ENCODE measurements around the gene FOXRED1. TPM values are rescaled to one million over a fixed set of nuclear protein-coding genes. Genes with fewer than 3 reads are reported as not detected.

FOXRED1 gene
- total and polyA plus RNA-seq, 7 experiments from 2014 or later: 20.4 to 42.7 (median 34.3) TPM

- H3K27me3 Mint-ChIP-seq: no peaks in the 10 kb centered on the region
- peaks cover 16 to 28% of the 10 kb centered on the region in 2 donors for H3K4me1 ChIP-seq (ENCODE audit: control insufficient read depth in 2 of 2, insufficient read depth in 2 of 2, low read length in 2 of 2)
- DNase-seq: peak in 1 of 9 donors; percentile 33
- H3K9me3 ChIP-seq (ENCODE audit: control insufficient read depth in 2 of 3, low read length in 3 of 3): no peaks in the 10 kb centered on the region
- peak overlapping the region; percentile 40 for H3K27ac ChIP-seq (ENCODE audit: low read depth, low read length)
- CTCF ChIA-PET: interaction anchor here (2.4 kb wide), 1 partner anchor 12 kb away, joined by 9 read pairs; the partner anchor contains the start of genes FOXRED1 and SRPRA
- H3K36me3 ChIP-seq (ENCODE audit: control insufficient read depth in 2 of 3, insufficient read depth in 3 of 3, low read length in 3 of 3): peaks cover 0 to 12% (median 0%) of the 10 kb centered on the region in 3 experiments
- H3K36me3 Mint-ChIP-seq: peaks cover 0 to 23% (median 10%) of the 10 kb centered on the region in 5 donors
- H3K4me3 ChIP-seq (ENCODE audit: low read length): no peak overlapping the region
- no peaks in the 10 kb centered on the region for H3K27me3 ChIP-seq (ENCODE audit: control insufficient read depth in 2 of 2, insufficient read depth in 2 of 2, low read length in 2 of 2)
- peak overlapping the region in 9 of 10 donors; percentile 13 to 99 (median 44) for H3K4me3 Mint-ChIP-seq
- POLR2A ChIA-PET: interaction anchor here (1.5 to 5.7 kb wide), 3 partner anchors 10 to 69 kb away, joined by 3 to 122 read pairs (median 29); partner anchors contain the start of genes DCPS, FAM118B, FOXRED1 and SRPRA
- H3K4me1 Mint-ChIP-seq: peaks cover 34 to 60% (median 53%) of the 10 kb centered on the region in 7 donors
- intact Hi-C loops (cut with micrococcal nuclease): loop anchor here (5.0 kb wide), 4 partner anchors 218 to 1328 kb away; partner anchors contain the start of genes CDON (in 2 of the 2), CCDC15 (in 1 of the 2), DDX25 (in 1 of the 2) and PUS3 (in 1 of the 2)
- H3K27ac Mint-ChIP-seq: peak overlapping the region; percentile 77 to 99 (median 94)
- no peak for ATAC-seq
- H3K9me3 Mint-ChIP-seq: no peaks in the 10 kb centered on the region
Measured at GRCh38 chr11:126280595-126280994, 11.6 kb downstream of the FOXRED1 start.

GRCh38 chr11:126281245-126281644 is 12.3 kb downstream of the FOXRED1 start:
- intact Hi-C loops (cut with micrococcal nuclease): loop anchor here (5.0 kb wide), 4 partner anchors 219 to 1329 kb away; partner anchors contain the start of genes CDON (in 2 of the 2), CCDC15 (in 1 of the 2), DDX25 (in 1 of the 2) and PUS3 (in 1 of the 2)
- Histone ChIP-seq H3K27ac (ENCODE audit: low read depth, low read length) (no peak overlapping the region), H3K4me1 (ENCODE audit: control insufficient read depth in 2 of 2, insufficient read depth in 2 of 2, low read length in 2 of 2) (peaks cover 16 to 28% of the 10 kb centered on the region in 2 donors), H3K4me3 (ENCODE audit: low read length) (no peak overlapping the region), H3K9me3 (ENCODE audit: control insufficient read depth in 2 of 3, low read length in 3 of 3) (no peaks in the 10 kb centered on the region), H3K27me3 (ENCODE audit: control insufficient read depth in 2 of 2, insufficient read depth in 2 of 2, low read length in 2 of 2) (no peaks in the 10 kb centered on the region), H3K36me3 (ENCODE audit: control insufficient read depth in 2 of 3, insufficient read depth in 3 of 3, low read length in 3 of 3) (peaks cover 0 to 7% (median 0%) of the 10 kb centered on the region in 3 experiments)
- peaks cover 30 to 57% (median 50%) of the 10 kb centered on the region in 7 donors for H3K4me1 Mint-ChIP-seq
- DNase-seq (no peak), ATAC-seq (no peak)
- H3K36me3 Mint-ChIP-seq: peaks cover 0 to 19% (median 7%) of the 10 kb centered on the region in 5 donors
- CTCF ChIA-PET: interaction anchor here (1.2 to 2.4 kb wide), 3 partner anchors 13 to 29 kb away, joined by 3 to 9 read pairs (median 5); partner anchors contain the start of genes FOXRED1 and SRPRA
- POLR2A ChIA-PET: interaction anchor here (0.6 to 5.7 kb wide), 6 partner anchors 11 to 196 kb away, joined by 3 to 122 read pairs (median 4); partner anchors contain the start of genes DCPS, FAM118B, FOXRED1 and SRPRA
- no peaks in the 10 kb centered on the region for H3K9me3 Mint-ChIP-seq
- peak overlapping the region; percentile 81 to 100 (median 96) for H3K4me3 Mint-ChIP-seq
- no peaks in the 10 kb centered on the region for H3K27me3 Mint-ChIP-seq
- H3K27ac Mint-ChIP-seq: peak overlapping the region; percentile 78 to 99 (median 95)

GRCh38 chr11:126281666-126282175 is 12.8 kb downstream of the FOXRED1 start:
- H3K27me3 Mint-ChIP-seq: no peaks in the 10 kb centered on the region
- ATAC-seq (no peak), DNase-seq (no peak)
- H3K4me1 Mint-ChIP-seq: peaks cover 31 to 59% (median 51%) of the 10 kb centered on the region in 7 donors
- H3K4me1 ChIP-seq (ENCODE audit: control insufficient read depth in 2 of 2, insufficient read depth in 2 of 2, low read length in 2 of 2): peaks cover 16 to 28% of the 10 kb centered on the region in 2 donors
- peaks cover 0 to 19% (median 7%) of the 10 kb centered on the region in 5 donors for H3K36me3 Mint-ChIP-seq
- H3K9me3 Mint-ChIP-seq: no peaks in the 10 kb centered on the region
- H3K27ac Mint-ChIP-seq: peak overlapping the region; percentile 78 to 99 (median 95)
- peak overlapping the region; percentile 77 for H3K4me3 ChIP-seq (ENCODE audit: low read length)
- H3K4me3 Mint-ChIP-seq: peak overlapping the region; percentile 81 to 100 (median 96)
- peak overlapping the region; percentile 86 for H3K27ac ChIP-seq (ENCODE audit: low read depth, low read length)
- H3K36me3 ChIP-seq (ENCODE audit: control insufficient read depth in 2 of 3, insufficient read depth in 3 of 3, low read length in 3 of 3): peaks cover 0 to 7% (median 0%) of the 10 kb centered on the region in 3 experiments
- no peaks in the 10 kb centered on the region for H3K27me3 ChIP-seq (ENCODE audit: control insufficient read depth in 2 of 2, insufficient read depth in 2 of 2, low read length in 2 of 2)
- intact Hi-C loops (cut with micrococcal nuclease): loop anchor here (1.0 to 5.0 kb wide), 5 partner anchors 70 to 1329 kb away; partner anchors contain the start of genes CDON (in 2 of the 2), CCDC15 (in 1 of the 2), DDX25 (in 1 of the 2) and FAM118B (in 1 of the 2)
- CTCF ChIA-PET: interaction anchor here (1.2 to 2.4 kb wide), 3 partner anchors 13 to 29 kb away, joined by 3 to 9 read pairs (median 5); partner anchors contain the start of genes FOXRED1 and SRPRA
- POLR2A ChIA-PET: interaction anchor here (0.6 to 5.7 kb wide), 8 partner anchors 10 to 697 kb away, joined by 3 to 122 read pairs (median 4); partner anchors contain the start of genes DCPS, FAM118B, FOXRED1 and SRPRA
- H3K9me3 ChIP-seq (ENCODE audit: control insufficient read depth in 2 of 3, low read length in 3 of 3): no peaks in the 10 kb centered on the region

GRCh38 chr11:126282361-126282735 is 13.4 kb downstream of the FOXRED1 start:
- no peaks in the 10 kb centered on the region for H3K27me3 Mint-ChIP-seq
- H3K4me3 Mint-ChIP-seq: peak overlapping the region; percentile 81 to 100 (median 96)
- peak overlapping the region; percentile 86 for H3K27ac ChIP-seq (ENCODE audit: low read depth, low read length)
- ATAC-seq (peak; percentile 61), DNase-seq (peak; percentile 22 to 59 (median 51))
- H3K27ac Mint-ChIP-seq: peak overlapping the region; percentile 90 to 99 (median 95)
- intact Hi-C loops (cut with micrococcal nuclease): loop anchor here (1.0 to 5.0 kb wide), 5 partner anchors 71 to 1330 kb away; partner anchors contain the start of genes CDON (in 2 of the 2), CCDC15 (in 1 of the 2), DDX25 (in 1 of the 2) and FAM118B (in 1 of the 2)
- no peaks in the 10 kb centered on the region for H3K9me3 Mint-ChIP-seq
- peaks cover 0 to 19% (median 8%) of the 10 kb centered on the region in 5 donors for H3K36me3 Mint-ChIP-seq
- H3K4me1 Mint-ChIP-seq: peaks cover 35 to 62% (median 55%) of the 10 kb centered on the region in 7 donors
- no peaks in the 10 kb centered on the region for H3K27me3 ChIP-seq (ENCODE audit: control insufficient read depth in 2 of 2, insufficient read depth in 2 of 2, low read length in 2 of 2)
- peaks cover 0 to under 1% (median 0%) of the 10 kb centered on the region in 3 experiments for H3K36me3 ChIP-seq (ENCODE audit: control insufficient read depth in 2 of 3, insufficient read depth in 3 of 3, low read length in 3 of 3)
- ChIA-PET POLR2A (interaction anchor here (0.6 to 5.7 kb wide), 8 partner anchors 9 to 697 kb away, joined by 3 to 122 read pairs (median 4); partner anchors contain the start of genes DCPS, FOXRED1, SRPRA and STT3A), CTCF (interaction anchor here (1.2 to 2.4 kb wide), 3 partner anchors 14 to 28 kb away, joined by 3 to 9 read pairs (median 5); partner anchors contain the start of genes FOXRED1 and SRPRA)
- H3K4me3 ChIP-seq (ENCODE audit: low read length): peak overlapping the region; percentile 77
- H3K9me3 ChIP-seq (ENCODE audit: control insufficient read depth in 2 of 3, low read length in 3 of 3): no peaks in the 10 kb centered on the region
- H3K4me1 ChIP-seq (ENCODE audit: control insufficient read depth in 2 of 2, insufficient read depth in 2 of 2, low read length in 2 of 2): peaks cover 16 to 28% of the 10 kb centered on the region in 2 donors

- ATAC-seq: peak; percentile 79
- peak within 1 kb of the TSS; percentile 86 for H3K27ac ChIP-seq (ENCODE audit: low read depth, low read length)
- DNase-seq: peak; percentile 55 to 77 (median 75)
- intact Hi-C loops (cut with micrococcal nuclease): loop anchor here (1.0 to 5.0 kb wide), 7 partner anchors 14 to 1331 kb away; partner anchors contain the start of genes CDON (in 2 of the 2), DCPS (in 2 of the 2), FAM118B (in 2 of the 2) and FOXRED1 (in 2 of the 2)
- peak within 1 kb of the TSS; percentile 93 to 99 (median 97) for H3K27ac Mint-ChIP-seq
- no peaks in the 10 kb centered on the region for H3K9me3 ChIP-seq (ENCODE audit: control insufficient read depth in 2 of 3, low read length in 3 of 3)
- peaks cover 35 to 62% (median 55%) of the 10 kb centered on the region in 7 donors for H3K4me1 Mint-ChIP-seq
- H3K9me3 Mint-ChIP-seq: no peaks in the 10 kb centered on the region
- H3K4me3 ChIP-seq (ENCODE audit: low read length): peak within 1 kb of the TSS; percentile 77
- H3K36me3 Mint-ChIP-seq: peaks cover 0 to 15% (median 5%) of the 10 kb centered on the region in 5 donors
- H3K36me3 ChIP-seq (ENCODE audit: control insufficient read depth in 2 of 3, insufficient read depth in 3 of 3, low read length in 3 of 3): peaks cover 0 to 2% (median 0%) of the 10 kb centered on the region in 3 experiments
- peaks cover 16 to 28% of the 10 kb centered on the region in 2 donors for H3K4me1 ChIP-seq (ENCODE audit: control insufficient read depth in 2 of 2, insufficient read depth in 2 of 2, low read length in 2 of 2)
- ChIA-PET POLR2A (interaction anchor here (0.7 to 5.7 kb wide), 15 partner anchors 8 to 691 kb away, joined by 3 to 122 read pairs (median 4); partner anchors contain the start of genes DCPS, FOXRED1, SRPRA and STT3A), CTCF (interaction anchor here (2.4 kb wide), 1 partner anchor 14 kb away, joined by 9 read pairs; the partner anchor contains the start of genes FOXRED1 and SRPRA)
- H3K27me3 ChIP-seq (ENCODE audit: control insufficient read depth in 2 of 2, insufficient read depth in 2 of 2, low read length in 2 of 2): no peaks in the 10 kb centered on the region
- H3K4me3 Mint-ChIP-seq: peak within 1 kb of the TSS; percentile 88 to 100 (median 98)
- H3K27me3 Mint-ChIP-seq: no peaks in the 10 kb centered on the region
Measured at GRCh38 chr11:126282736-126283591, 14.0 kb downstream of the FOXRED1 start, which contains the start of gene TIRAP. Gene TIRAP (plus strand): TSS chr11:126283093. CDS start chr11:126290895, 7,802 bp downstream.
